NCI-H2227 treated with DMSO at 0.1 percent for 48 hours (cell line): ENCODE data around the gene TMEM207.

Source experiments
- DNase-seq: peaks from one replicate; lab custom pipeline; 2025; lab: John Stamatoyannopoulos, UW

TMEM207 gene

DNA sequence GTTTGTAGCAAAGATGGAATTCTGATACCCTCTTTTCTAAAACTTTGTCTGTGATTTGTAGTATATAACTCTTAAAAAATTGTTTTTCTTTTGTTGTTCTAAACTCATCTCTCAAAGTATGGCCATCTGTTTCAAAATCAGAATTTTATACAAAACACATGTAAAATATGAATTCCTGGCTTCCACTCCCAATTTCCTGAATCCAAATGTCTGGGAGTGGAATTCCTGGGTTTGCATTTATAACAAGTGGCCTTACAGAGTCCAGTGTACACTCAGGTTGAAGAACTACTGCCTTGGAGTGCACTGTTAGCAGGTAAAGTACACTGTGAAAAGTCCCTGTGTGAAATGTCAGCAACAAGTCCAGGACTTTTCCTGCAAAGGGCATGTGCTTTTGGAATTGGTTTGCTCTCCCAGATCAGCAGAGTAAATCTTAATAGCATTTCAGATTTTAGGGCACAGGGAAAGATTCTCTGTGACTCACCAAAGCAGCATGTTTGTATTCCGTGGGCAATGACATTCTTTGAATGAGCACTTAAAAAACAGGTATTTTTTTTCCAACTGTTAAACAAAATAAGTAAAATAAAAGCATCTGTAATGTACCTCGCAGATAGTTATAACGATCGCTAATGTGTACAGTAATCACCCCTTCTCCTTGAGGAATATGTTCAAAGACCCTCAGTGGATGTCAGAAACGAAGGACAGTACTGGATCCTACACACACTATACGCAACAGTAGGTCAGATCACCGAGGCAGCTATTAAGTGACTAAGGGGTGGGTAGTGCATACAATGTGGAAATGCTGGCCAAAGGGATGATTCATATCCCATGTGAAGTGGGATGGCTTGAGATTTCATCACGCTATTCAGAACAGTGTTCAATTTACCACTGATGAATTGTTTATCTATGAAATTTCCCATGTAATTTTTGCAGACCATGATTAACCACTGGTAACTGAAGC is 63.7 kb downstream of the TMEM207 start:
- no peak for DNase-seq

- no peak for DNase-seq
Measured at GRCh38 chr3:190384309-190384756, 65.4 kb downstream of the TMEM207 start.

GRCh38 chr3:190382082-190382481 is 67.6 kb downstream of the TMEM207 start:
- no peak for DNase-seq

- no peak for DNase-seq
Measured at GRCh38 chr3:190381441-190381840, 68.3 kb downstream of the TMEM207 start.

- DNase-seq = no peak
Measured at GRCh38 chr3:190380184-190380583, 69.5 kb downstream of the TMEM207 start.
